CD4-positive, alpha-beta T cell treated with Interleukin-10 for 1 hour (primary cell): Measurements from ENCODE around the gene ENTPD7.

ENCODE experiments used
- DNase-seq: peaks from one replicate; pipeline ENCODE4 v3.0.0-alpha.2; 2020

The ENTPD7 gene

GRCh38 chr10:99754670-99755069 is 95.4 kb downstream of the ENTPD7 start:
- no peak for DNase-seq
